WERI-Rb-1 (cell line): ENCODE data around the gene TENM3.

Experiments used
- DNase-seq: peaks from one replicate; pipeline ENCODE4 v3.0.0-alpha.2; 2020
- H3K27ac ChIP-seq: fragments of 250-450 bp; sonication (Bioruptor Pico); 2 replicates; pipeline ENCODE4 v1.5.1; 2020; ENCODE audit warnings: mild to moderate bottlenecking, moderate library complexity
- H3K27me3 ChIP-seq: fragments of 250-450 bp; sonication (Bioruptor Pico); 2 replicates; pipeline ENCODE4 v1.5.1; 2021; ENCODE audit warnings: mild to moderate bottlenecking, low read depth, moderate library complexity; ENCODE audit not compliant: insufficient read depth, severe bottlenecking
- H3K36me3 ChIP-seq: fragments of 250-450 bp; sonication (Bioruptor Pico); 2 replicates; pipeline ENCODE4 v1.5.1; 2020; ENCODE audit warnings: mild to moderate bottlenecking, moderate library complexity
- H3K4me3 ChIP-seq: 2 replicates; pipeline ENCODE4 v1.5.1; 2011; ENCODE audit warnings: low read depth, mild to moderate bottlenecking, control low read depth, low read length
- H3K9me3 ChIP-seq: fragments of 250-450 bp; sonication (Bioruptor Pico); 2 replicates; pipeline ENCODE4 v1.5.1; 2021; ENCODE audit warnings: mild to moderate bottlenecking, moderate library complexity; ENCODE audit not compliant: severe bottlenecking
- CTCF ChIP-seq: IDR thresholded peaks from 2 replicates; pipeline ENCODE4 v1.5.1; 2011; ENCODE audit warnings: low read depth, mild to moderate bottlenecking, control low read depth, inconsistent platforms, low read length

TENM3 gene

GRCh38 chr4:182683661-182684060, 440.5 kb downstream of the TENM3 start:
- no peak for TF ChIP-seq CTCF
- no peaks in the 10 kb centered on the region for H3K27me3 ChIP-seq
- DNase-seq: no peak
- H3K27ac ChIP-seq: no peak overlapping the region
- no peaks in the 10 kb centered on the region for H3K36me3 ChIP-seq
- H3K9me3 ChIP-seq: no peaks in the 10 kb centered on the region
- H3K4me3 ChIP-seq: no peak overlapping the region

GRCh38 chr4:182684796-182685195, 441.6 kb downstream of the TENM3 start:
- no peak overlapping the region for H3K4me3 ChIP-seq
- no peak overlapping the region for H3K27ac ChIP-seq
- DNase-seq: no peak
- no peaks in the 10 kb centered on the region for H3K36me3 ChIP-seq
- no peaks in the 10 kb centered on the region for H3K9me3 ChIP-seq
- TF ChIP-seq CTCF: no peak
- no peaks in the 10 kb centered on the region for H3K27me3 ChIP-seq

GRCh38 chr4:182688081-182688480, 444.9 kb downstream of the TENM3 start:
- no peak for TF ChIP-seq CTCF
- no peaks in the 10 kb centered on the region for H3K9me3 ChIP-seq
- H3K4me3 ChIP-seq: no peak overlapping the region
- DNase-seq: no peak
- H3K36me3 ChIP-seq: no peaks in the 10 kb centered on the region
- H3K27me3 ChIP-seq: no peaks in the 10 kb centered on the region
- no peak overlapping the region for H3K27ac ChIP-seq

GRCh38 chr4:182694551-182694950, 451.3 kb downstream of the TENM3 start:
- no peak for TF ChIP-seq CTCF
- Histone ChIP-seq H3K9me3 (no peaks in the 10 kb centered on the region), H3K36me3 (no peaks in the 10 kb centered on the region), H3K27me3 (no peaks in the 10 kb centered on the region), H3K27ac (no peak overlapping the region), H3K4me3 (no peak overlapping the region)
- DNase-seq: no peak

GRCh38 chr4:182695009-182695408, 451.8 kb downstream of the TENM3 start:
- Histone ChIP-seq H3K4me3 (no peak overlapping the region), H3K36me3 (no peaks in the 10 kb centered on the region), H3K27me3 (no peaks in the 10 kb centered on the region), H3K27ac (no peak overlapping the region), H3K9me3 (no peaks in the 10 kb centered on the region)
- no peak for DNase-seq
- no peak for TF ChIP-seq CTCF

GRCh38 chr4:182695842-182696241, 452.6 kb downstream of the TENM3 start:
- no peak overlapping the region for H3K27ac ChIP-seq
- no peaks in the 10 kb centered on the region for H3K27me3 ChIP-seq
- H3K4me3 ChIP-seq: no peak overlapping the region
- H3K9me3 ChIP-seq: no peaks in the 10 kb centered on the region
- no peaks in the 10 kb centered on the region for H3K36me3 ChIP-seq
- no peak for TF ChIP-seq CTCF
- no peak for DNase-seq
